GM23338 (cell line): ENCODE data around the gene ZNF239. TPM values are rescaled to one million over a fixed set of nuclear protein-coding genes. Genes with fewer than 3 reads are reported as not detected.

ENCODE experiments used
- ATAC-seq: fragments of 200-7000 bp; cut with Tn5 transposase; 3 replicates; pipeline ENCODE4 v1.9.1; 2020
- DNase-seq: peaks from one replicate; pipeline ENCODE4 v3.0.0-alpha.2; 2015; ENCODE audit warnings: low spot score
- H2AFZ ChIP-seq: fragments of 200-600 bp; sonication (generic); 2 replicates; pipeline ENCODE4 v1.8.0; 2016; ENCODE audit warnings: antibody characterized with exemption, mild to moderate bottlenecking, moderate library complexity
- H3F3A ChIP-seq: fragments of 200-600 bp; sonication (generic); replicated peaks from 2 replicates; pipeline ENCODE4 v1.8.0; 2017; ENCODE audit warnings: antibody characterized with exemption, mixed run types, low read depth
- H3K27ac ChIP-seq: fragments of 200-600 bp; sonication (generic); 2 replicates; pipeline ENCODE4 v1.6.1; 2016; ENCODE audit warnings: low read depth
- H3K27me3 ChIP-seq: fragments of 200-600 bp; sonication (generic); 2 replicates; pipeline ENCODE4 v1.8.0; 2016; ENCODE audit warnings: mild to moderate bottlenecking, mixed run types, moderate library complexity; ENCODE audit not compliant: insufficient read depth
- H3K36me3 ChIP-seq: fragments of 200-600 bp; sonication (generic); 2 replicates; pipeline ENCODE4 v1.8.0; 2016; ENCODE audit warnings: mild to moderate bottlenecking; ENCODE audit not compliant: insufficient read depth
- H3K4me1 ChIP-seq: fragments of 200-600 bp; sonication (generic); 2 replicates; pipeline ENCODE4 v1.8.0; 2016; ENCODE audit warnings: mild to moderate bottlenecking, moderate library complexity; ENCODE audit not compliant: insufficient read depth
- H3K4me2 ChIP-seq: fragments of 200-600 bp; sonication (generic); 2 replicates; pipeline ENCODE4 v1.7.1; 2017; ENCODE audit warnings: mixed run types
- H3K4me3 ChIP-seq: fragments of 200-600 bp; sonication (generic); 2 replicates; pipeline ENCODE4 v1.6.1; 2016; ENCODE audit warnings: mixed run types
- H3K79me2 ChIP-seq: fragments of 200-600 bp; sonication (generic); replicated peaks from 2 replicates; pipeline ENCODE4 v1.8.0; 2017; ENCODE audit warnings: mild to moderate bottlenecking; ENCODE audit not compliant: insufficient read depth
- H3K9me2 ChIP-seq: fragments of 200-600 bp; sonication (generic); 2 replicates; pipeline ENCODE4 v1.8.0; 2017; ENCODE audit not compliant: insufficient read depth
- H4K20me1 ChIP-seq: fragments of 200-600 bp; sonication (generic); replicated peaks from 2 replicates; pipeline ENCODE4 v1.8.0; 2017; ENCODE audit warnings: mild to moderate bottlenecking; ENCODE audit not compliant: insufficient read depth
- H3K27ac Mint-ChIP-seq: 2 replicates; pipeline ENCODE4 v1.8.0; 2020; ENCODE audit warnings: inconsistent platforms, mild to moderate bottlenecking, moderate library complexity, mixed read lengths
- H3K27me3 Mint-ChIP-seq: 3 replicates; pipeline ENCODE4 v1.8.0; 2022; ENCODE audit warnings: low read depth, mild to moderate bottlenecking, moderate library complexity, mixed read lengths, inconsistent platforms; ENCODE audit not compliant: insufficient read depth, poor library complexity
- H3K36me3 Mint-ChIP-seq: 3 replicates; pipeline ENCODE4 v1.8.0; 2021; ENCODE audit warnings: low read depth, mild to moderate bottlenecking, inconsistent platforms, moderate library complexity, mixed read lengths
- H3K4me1 Mint-ChIP-seq: 3 replicates; pipeline ENCODE4 v1.8.0; 2020; ENCODE audit warnings: mild to moderate bottlenecking, inconsistent platforms, mixed read lengths
- H3K4me3 Mint-ChIP-seq: 3 replicates; pipeline ENCODE4 v1.8.0; 2021; ENCODE audit warnings: moderate library complexity, mild to moderate bottlenecking, inconsistent platforms, mixed read lengths
- H3K9me3 Mint-ChIP-seq: 3 replicates; pipeline ENCODE4 v1.8.0; 2020; ENCODE audit warnings: moderate library complexity, mild to moderate bottlenecking, inconsistent platforms, mixed read lengths
- EZH2 ChIP-seq: fragments of 200-600 bp; sonication (generic); IDR thresholded peaks from one replicate; pipeline ENCODE4 v1.8.0; 2017; ENCODE audit warnings: antibody characterized with exemption, mild to moderate bottlenecking, low read depth; ENCODE audit not compliant: unreplicated experiment
- JUNB ChIP-seq: IDR thresholded peaks from one replicate; pipeline ENCODE4 v1.6.1; 2016; ENCODE audit warnings: antibody characterized with exemption; ENCODE audit not compliant: unreplicated experiment
- NANOG ChIP-seq: IDR thresholded peaks from 2 replicates; pipeline ENCODE4 v1.6.1; 2016; ENCODE audit warnings: antibody characterized with exemption, borderline replicate concordance
- POLR2AphosphoS5 ChIP-seq: IDR thresholded peaks from 2 replicates; pipeline ENCODE4 v1.6.1; 2016; ENCODE audit warnings: antibody characterized with exemption, low read depth
- ZNF114 ChIP-seq: fragments of 250-450 bp; sonication (Bioruptor Pico); IDR thresholded peaks from 2 replicates; pipeline ENCODE4 v1.5.0; 2020; ENCODE audit warnings: mild to moderate bottlenecking, moderate library complexity
- ZNF331 ChIP-seq: fragments of 250-450 bp; sonication (Bioruptor Pico); IDR thresholded peaks from 2 replicates; pipeline ENCODE4 v1.5.0; 2020; ENCODE audit warnings: low read depth, mild to moderate bottlenecking, moderate library complexity
- polyA plus RNA-seq: library from polyadenylated mRNA; unstranded; fragments of >200 nt; fragmentation: Nextera tagmentation; extraction: Ambion mirVana; gene quantifications from 2 replicates; pipeline ENCODE4 v1.2.1, GENCODE V29; 2016
- total RNA-seq: library from RNA; depleted of rRNA; stranded (reverse); fragments of >200 nt; shearing (Covaris generic); gene quantifications from 2 replicates; pipeline ENCODE4 v1.2.3, GENCODE V29; 2014
- TF ChIP-seq, protein P1 (sequence below), 2 experiments: fragments of 200-600 bp in 1 of 2; sonication (generic) in 1 of 2; conservative IDR thresholded peaks; 2 replicates each; pipeline versions ENCODE4 v1.5.1 to v1.6.1; 2016 to 2017; ENCODE audit warnings: antibody characterized with exemption in 2 of 2, low read depth in 2 of 2, mild to moderate bottlenecking in 2 of 2, moderate library complexity in 1 of 2
- TF ChIP-seq, protein P2 (sequence below): IDR thresholded peaks from 2 replicates; pipeline ENCODE4 v1.6.1; 2016; ENCODE audit warnings: antibody characterized with exemption
- TF ChIP-seq, protein P3 (sequence below): IDR thresholded peaks from one replicate; pipeline ENCODE4 v1.6.1; 2018; ENCODE audit warnings: antibody characterized with exemption; ENCODE audit not compliant: unreplicated experiment
- TF ChIP-seq, protein P4 (sequence below): fragments of 250-450 bp; sonication (Bioruptor Pico); IDR thresholded peaks from 2 replicates; pipeline ENCODE4 v1.5.0; 2020; ENCODE audit warnings: mild to moderate bottlenecking, moderate library complexity

The ZNF239 gene
- total and polyA plus RNA-seq, 2 experiments from 2014 or later, result 6.7 to 13.8 TPM

DNA sequence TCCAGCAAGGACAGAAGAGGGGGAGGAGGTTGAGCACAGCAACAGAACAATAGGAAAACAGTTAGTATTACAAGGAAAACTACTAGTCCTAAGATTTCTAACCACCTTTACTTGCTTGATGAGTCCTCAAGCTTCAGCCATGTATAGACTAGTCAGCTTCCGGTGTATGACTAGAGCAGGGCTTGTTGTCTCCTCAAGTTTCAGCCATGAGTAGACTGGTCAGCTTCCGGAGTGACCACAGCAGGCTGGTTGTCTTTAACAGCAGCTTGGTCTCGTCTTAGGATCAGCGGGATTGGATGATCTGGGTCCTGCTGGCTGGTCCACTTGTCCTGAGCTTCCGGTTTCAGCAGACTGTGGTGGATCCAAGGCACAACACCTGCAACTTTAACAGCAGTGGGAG lies 10.6 kb upstream of the ZNF239 start:
- Histone ChIP-seq H3K36me3 (no peaks in the 10 kb centered on the region), H3F3A (no peaks in the 10 kb centered on the region), H2AFZ (no peak overlapping the region), H3K27me3 (no peaks in the 10 kb centered on the region), H3K4me1 (no peaks in the 10 kb centered on the region), H4K20me1 (no peaks in the 10 kb centered on the region), H3K27ac (no peak overlapping the region), H3K4me3 (no peak overlapping the region), H3K9me2 (no peaks in the 10 kb centered on the region), H3K79me2 (no peaks in the 10 kb centered on the region), H3K4me2 (no peak overlapping the region)
- Mint-ChIP-seq H3K9me3 (peaks cover 3% of the 10 kb centered on the region; the same call in 2 of the 3 replicates), H3K4me3 (no peak overlapping the region), H3K27ac (no peak overlapping the region), H3K36me3 (no peaks in the 10 kb centered on the region), H3K4me1 (no peaks in the 10 kb centered on the region), H3K27me3 (peaks cover 7% of the 10 kb centered on the region)
- ATAC-seq, result no peak
- TF ChIP-seq, protein P1, sequence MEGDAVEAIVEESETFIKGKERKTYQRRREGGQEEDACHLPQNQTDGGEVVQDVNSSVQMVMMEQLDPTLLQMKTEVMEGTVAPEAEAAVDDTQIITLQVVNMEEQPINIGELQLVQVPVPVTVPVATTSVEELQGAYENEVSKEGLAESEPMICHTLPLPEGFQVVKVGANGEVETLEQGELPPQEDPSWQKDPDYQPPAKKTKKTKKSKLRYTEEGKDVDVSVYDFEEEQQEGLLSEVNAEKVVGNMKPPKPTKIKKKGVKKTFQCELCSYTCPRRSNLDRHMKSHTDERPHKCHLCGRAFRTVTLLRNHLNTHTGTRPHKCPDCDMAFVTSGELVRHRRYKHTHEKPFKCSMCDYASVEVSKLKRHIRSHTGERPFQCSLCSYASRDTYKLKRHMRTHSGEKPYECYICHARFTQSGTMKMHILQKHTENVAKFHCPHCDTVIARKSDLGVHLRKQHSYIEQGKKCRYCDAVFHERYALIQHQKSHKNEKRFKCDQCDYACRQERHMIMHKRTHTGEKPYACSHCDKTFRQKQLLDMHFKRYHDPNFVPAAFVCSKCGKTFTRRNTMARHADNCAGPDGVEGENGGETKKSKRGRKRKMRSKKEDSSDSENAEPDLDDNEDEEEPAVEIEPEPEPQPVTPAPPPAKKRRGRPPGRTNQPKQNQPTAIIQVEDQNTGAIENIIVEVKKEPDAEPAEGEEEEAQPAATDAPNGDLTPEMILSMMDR (conservative IDR thresholded peaks at IDR 0.05; ENCODE audit: low read depth in 2 of 2), result no peak
- TF ChIP-seq JUNB (no peak), NANOG (no peak), ZNF114 (CRISPR knock-in tag) (no peak), EZH2 (no peak), POLR2AphosphoS5 (no peak), ZNF331 (no peak)
- TF ChIP-seq, protein P2, sequence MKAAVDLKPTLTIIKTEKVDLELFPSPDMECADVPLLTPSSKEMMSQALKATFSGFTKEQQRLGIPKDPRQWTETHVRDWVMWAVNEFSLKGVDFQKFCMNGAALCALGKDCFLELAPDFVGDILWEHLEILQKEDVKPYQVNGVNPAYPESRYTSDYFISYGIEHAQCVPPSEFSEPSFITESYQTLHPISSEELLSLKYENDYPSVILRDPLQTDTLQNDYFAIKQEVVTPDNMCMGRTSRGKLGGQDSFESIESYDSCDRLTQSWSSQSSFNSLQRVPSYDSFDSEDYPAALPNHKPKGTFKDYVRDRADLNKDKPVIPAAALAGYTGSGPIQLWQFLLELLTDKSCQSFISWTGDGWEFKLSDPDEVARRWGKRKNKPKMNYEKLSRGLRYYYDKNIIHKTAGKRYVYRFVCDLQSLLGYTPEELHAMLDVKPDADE, result no peak
- TF ChIP-seq, protein P3, sequence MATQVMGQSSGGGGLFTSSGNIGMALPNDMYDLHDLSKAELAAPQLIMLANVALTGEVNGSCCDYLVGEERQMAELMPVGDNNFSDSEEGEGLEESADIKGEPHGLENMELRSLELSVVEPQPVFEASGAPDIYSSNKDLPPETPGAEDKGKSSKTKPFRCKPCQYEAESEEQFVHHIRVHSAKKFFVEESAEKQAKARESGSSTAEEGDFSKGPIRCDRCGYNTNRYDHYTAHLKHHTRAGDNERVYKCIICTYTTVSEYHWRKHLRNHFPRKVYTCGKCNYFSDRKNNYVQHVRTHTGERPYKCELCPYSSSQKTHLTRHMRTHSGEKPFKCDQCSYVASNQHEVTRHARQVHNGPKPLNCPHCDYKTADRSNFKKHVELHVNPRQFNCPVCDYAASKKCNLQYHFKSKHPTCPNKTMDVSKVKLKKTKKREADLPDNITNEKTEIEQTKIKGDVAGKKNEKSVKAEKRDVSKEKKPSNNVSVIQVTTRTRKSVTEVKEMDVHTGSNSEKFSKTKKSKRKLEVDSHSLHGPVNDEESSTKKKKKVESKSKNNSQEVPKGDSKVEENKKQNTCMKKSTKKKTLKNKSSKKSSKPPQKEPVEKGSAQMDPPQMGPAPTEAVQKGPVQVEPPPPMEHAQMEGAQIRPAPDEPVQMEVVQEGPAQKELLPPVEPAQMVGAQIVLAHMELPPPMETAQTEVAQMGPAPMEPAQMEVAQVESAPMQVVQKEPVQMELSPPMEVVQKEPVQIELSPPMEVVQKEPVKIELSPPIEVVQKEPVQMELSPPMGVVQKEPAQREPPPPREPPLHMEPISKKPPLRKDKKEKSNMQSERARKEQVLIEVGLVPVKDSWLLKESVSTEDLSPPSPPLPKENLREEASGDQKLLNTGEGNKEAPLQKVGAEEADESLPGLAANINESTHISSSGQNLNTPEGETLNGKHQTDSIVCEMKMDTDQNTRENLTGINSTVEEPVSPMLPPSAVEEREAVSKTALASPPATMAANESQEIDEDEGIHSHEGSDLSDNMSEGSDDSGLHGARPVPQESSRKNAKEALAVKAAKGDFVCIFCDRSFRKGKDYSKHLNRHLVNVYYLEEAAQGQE, result no peak
- TF ChIP-seq, protein P4, sequence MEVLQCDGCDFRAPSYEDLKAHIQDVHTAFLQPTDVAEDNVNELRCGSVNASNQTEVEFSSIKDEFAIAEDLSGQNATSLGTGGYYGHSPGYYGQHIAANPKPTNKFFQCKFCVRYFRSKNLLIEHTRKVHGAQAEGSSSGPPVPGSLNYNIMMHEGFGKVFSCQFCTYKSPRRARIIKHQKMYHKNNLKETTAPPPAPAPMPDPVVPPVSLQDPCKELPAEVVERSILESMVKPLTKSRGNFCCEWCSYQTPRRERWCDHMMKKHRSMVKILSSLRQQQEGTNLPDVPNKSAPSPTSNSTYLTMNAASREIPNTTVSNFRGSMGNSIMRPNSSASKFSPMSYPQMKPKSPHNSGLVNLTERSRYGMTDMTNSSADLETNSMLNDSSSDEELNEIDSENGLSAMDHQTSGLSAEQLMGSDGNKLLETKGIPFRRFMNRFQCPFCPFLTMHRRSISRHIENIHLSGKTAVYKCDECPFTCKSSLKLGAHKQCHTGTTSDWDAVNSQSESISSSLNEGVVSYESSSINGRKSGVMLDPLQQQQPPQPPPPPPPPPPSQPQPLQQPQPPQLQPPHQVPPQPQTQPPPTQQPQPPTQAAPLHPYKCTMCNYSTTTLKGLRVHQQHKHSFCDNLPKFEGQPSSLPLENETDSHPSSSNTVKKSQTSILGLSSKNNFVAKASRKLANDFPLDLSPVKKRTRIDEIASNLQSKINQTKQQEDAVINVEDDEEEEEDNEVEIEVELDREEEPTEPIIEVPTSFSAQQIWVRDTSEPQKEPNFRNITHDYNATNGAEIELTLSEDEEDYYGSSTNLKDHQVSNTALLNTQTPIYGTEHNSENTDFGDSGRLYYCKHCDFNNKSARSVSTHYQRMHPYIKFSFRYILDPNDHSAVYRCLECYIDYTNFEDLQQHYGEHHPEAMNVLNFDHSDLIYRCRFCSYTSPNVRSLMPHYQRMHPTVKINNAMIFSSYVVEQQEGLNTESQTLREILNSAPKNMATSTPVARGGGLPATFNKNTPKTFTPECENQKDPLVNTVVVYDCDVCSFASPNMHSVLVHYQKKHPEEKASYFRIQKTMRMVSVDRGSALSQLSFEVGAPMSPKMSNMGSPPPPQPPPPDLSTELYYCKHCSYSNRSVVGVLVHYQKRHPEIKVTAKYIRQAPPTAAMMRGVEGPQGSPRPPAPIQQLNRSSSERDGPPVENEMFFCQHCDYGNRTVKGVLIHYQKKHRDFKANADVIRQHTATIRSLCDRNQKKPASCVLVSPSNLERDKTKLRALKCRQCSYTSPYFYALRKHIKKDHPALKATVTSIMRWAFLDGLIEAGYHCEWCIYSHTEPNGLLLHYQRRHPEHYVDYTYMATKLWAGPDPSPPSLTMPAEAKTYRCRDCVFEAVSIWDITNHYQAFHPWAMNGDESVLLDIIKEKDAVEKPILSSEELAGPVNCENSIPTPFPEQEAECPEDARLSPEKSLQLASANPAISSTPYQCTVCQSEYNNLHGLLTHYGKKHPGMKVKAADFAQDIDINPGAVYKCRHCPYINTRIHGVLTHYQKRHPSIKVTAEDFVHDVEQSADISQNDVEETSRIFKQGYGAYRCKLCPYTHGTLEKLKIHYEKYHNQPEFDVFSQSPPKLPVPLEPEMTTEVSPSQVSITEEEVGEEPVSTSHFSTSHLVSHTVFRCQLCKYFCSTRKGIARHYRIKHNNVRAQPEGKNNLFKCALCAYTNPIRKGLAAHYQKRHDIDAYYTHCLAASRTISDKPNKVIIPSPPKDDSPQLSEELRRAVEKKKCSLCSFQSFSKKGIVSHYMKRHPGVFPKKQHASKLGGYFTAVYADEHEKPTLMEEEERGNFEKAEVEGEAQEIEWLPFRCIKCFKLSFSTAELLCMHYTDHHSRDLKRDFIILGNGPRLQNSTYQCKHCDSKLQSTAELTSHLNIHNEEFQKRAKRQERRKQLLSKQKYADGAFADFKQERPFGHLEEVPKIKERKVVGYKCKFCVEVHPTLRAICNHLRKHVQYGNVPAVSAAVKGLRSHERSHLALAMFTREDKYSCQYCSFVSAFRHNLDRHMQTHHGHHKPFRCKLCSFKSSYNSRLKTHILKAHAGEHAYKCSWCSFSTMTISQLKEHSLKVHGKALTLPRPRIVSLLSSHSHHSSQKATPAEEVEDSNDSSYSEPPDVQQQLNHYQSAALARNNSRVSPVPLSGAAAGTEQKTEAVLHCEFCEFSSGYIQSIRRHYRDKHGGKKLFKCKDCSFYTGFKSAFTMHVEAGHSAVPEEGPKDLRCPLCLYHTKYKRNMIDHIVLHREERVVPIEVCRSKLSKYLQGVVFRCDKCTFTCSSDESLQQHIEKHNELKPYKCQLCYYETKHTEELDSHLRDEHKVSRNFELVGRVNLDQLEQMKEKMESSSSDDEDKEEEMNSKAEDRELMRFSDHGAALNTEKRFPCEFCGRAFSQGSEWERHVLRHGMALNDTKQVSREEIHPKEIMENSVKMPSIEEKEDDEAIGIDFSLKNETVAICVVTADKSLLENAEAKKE (CRISPR knock-in tag), result no peak
- DNase-seq, result no peak
